Endothelial cell of umbilical vein (primary cell): ENCODE measurements around the gene MELTF.

Source experiments
- EZH2 ChIP-seq: IDR thresholded peaks from 2 replicates; pipeline ENCODE4 v1.6.1; 2012; ENCODE audit warnings: borderline replicate concordance, low read depth, mild to moderate bottlenecking, moderate library complexity, low read length, inconsistent platforms; ENCODE audit not compliant: severe bottlenecking
- FOS ChIP-seq: IDR thresholded peaks from 2 replicates; pipeline ENCODE4 v1.6.1; 2011; ENCODE audit warnings: mild to moderate bottlenecking, low read length, moderate library complexity, borderline replicate concordance; ENCODE audit not compliant: insufficient read depth
- GATA2 ChIP-seq: IDR thresholded peaks from 2 replicates; pipeline ENCODE4 v1.7.0; 2011; ENCODE audit warnings: low read depth, mild to moderate bottlenecking, moderate library complexity, mixed read lengths, low read length; ENCODE audit not compliant: insufficient read length, insufficient read depth
- JUN ChIP-seq: IDR thresholded peaks from 2 replicates; pipeline ENCODE4 v1.6.1; 2011; ENCODE audit warnings: borderline replicate concordance, low read depth; ENCODE audit not compliant: insufficient read length, insufficient read depth
- MYC ChIP-seq: IDR thresholded peaks from one replicate; pipeline ENCODE4 v1.6.1; 2011; ENCODE audit warnings: mild to moderate bottlenecking, low read depth, low read length
- POLR2A ChIP-seq: IDR thresholded peaks from 2 replicates; pipeline ENCODE4 v1.6.1; 2012; ENCODE audit warnings: low read depth, mild to moderate bottlenecking, control low read depth, low read length
- POLR2AphosphoS5 ChIP-seq: IDR thresholded peaks from 2 replicates; pipeline ENCODE4 v1.6.1; 2012; ENCODE audit warnings: low read depth, mild to moderate bottlenecking, control low read depth, low read length, moderate library complexity; ENCODE audit not compliant: insufficient read depth
- TF ChIP-seq, protein P1 (sequence below), 2 donors: IDR thresholded peaks; 1 replicate in 1 of 2; 2 replicates in 1 of 2; pipeline ENCODE4 v1.5.1; 2011; ENCODE audit warnings: low read length in 2 of 2, mild to moderate bottlenecking in 2 of 2, moderate library complexity in 2 of 2, control low read depth in 1 of 2, inconsistent platforms in 1 of 2, low read depth in 1 of 2; ENCODE audit not compliant: insufficient read depth in 1 of 2; ENCODE audit errors: extremely low read depth in 1 of 2
- TF ChIP-seq, protein P2 (sequence below): IDR thresholded peaks from 2 replicates; pipeline ENCODE4 v1.6.1; 2011; ENCODE audit not compliant: insufficient read depth, insufficient read length

DNA sequence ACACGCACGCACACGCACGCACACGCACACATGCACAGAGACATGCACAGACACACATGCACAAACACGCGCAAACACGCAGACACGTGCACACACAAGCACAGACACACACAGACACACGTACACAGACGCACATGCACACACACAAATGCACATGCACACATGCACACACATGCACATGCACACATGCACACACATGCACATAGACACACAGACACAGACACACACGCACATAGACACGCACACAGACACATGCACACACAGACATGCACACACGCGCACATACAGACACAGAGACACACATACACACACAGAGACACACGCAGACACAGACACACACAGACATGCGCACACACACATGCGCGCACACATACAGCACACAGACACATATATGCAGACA is 34.6 kb downstream of the MELTF start:
- TF ChIP-seq POLR2A (no peak), EZH2 (no peak), JUN (no peak), MYC (no peak), POLR2AphosphoS5 (no peak), FOS (no peak), GATA2 (no peak)
- TF ChIP-seq, protein P1, sequence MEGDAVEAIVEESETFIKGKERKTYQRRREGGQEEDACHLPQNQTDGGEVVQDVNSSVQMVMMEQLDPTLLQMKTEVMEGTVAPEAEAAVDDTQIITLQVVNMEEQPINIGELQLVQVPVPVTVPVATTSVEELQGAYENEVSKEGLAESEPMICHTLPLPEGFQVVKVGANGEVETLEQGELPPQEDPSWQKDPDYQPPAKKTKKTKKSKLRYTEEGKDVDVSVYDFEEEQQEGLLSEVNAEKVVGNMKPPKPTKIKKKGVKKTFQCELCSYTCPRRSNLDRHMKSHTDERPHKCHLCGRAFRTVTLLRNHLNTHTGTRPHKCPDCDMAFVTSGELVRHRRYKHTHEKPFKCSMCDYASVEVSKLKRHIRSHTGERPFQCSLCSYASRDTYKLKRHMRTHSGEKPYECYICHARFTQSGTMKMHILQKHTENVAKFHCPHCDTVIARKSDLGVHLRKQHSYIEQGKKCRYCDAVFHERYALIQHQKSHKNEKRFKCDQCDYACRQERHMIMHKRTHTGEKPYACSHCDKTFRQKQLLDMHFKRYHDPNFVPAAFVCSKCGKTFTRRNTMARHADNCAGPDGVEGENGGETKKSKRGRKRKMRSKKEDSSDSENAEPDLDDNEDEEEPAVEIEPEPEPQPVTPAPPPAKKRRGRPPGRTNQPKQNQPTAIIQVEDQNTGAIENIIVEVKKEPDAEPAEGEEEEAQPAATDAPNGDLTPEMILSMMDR (IDR thresholded peaks at IDR 0.05; ENCODE audit: extremely low read depth in 1 of 2, insufficient read depth in 1 of 2, low read depth in 1 of 2, low read length in 2 of 2) = no peak
- TF ChIP-seq, protein P2, sequence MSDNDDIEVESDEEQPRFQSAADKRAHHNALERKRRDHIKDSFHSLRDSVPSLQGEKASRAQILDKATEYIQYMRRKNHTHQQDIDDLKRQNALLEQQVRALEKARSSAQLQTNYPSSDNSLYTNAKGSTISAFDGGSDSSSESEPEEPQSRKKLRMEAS = no peak
